Tibial nerve (tissue), 4 donors: ENCODE measurements around the gene FCSK. TPM values are rescaled to one million over a fixed set of nuclear protein-coding genes. Genes with fewer than 3 reads are reported as not detected.

Source experiments
- DNase-seq, 2 donors: peaks; one replicate each; pipeline ENCODE4 v3.0.0-alpha.2; 2019; ENCODE audit warnings: low spot score in 2 of 2
- H3K27ac ChIP-seq, 4 donors: fragments of 200-600 bp; sonication (generic) in 3 of 4; one replicate each; pipeline ENCODE4 v1.5.1; 2017 to 2019; ENCODE audit warnings: mild to moderate bottlenecking in 1 of 4
- H3K27me3 ChIP-seq, 2 donors: fragments of 200-600 bp; sonication (generic) in 1 of 2; one replicate each; pipeline versions ENCODE4 v1.5.1 to v1.6.0; 2017 to 2019
- H3K36me3 ChIP-seq, 3 donors: fragments of 200-600 bp; sonication (generic); one replicate each; pipeline ENCODE4 v1.5.1; 2018 to 2019
- H3K4me1 ChIP-seq, 4 donors: fragments of 200-600 bp; sonication (generic) in 3 of 4; one replicate each; pipeline ENCODE4 v1.5.1; 2017 to 2019
- H3K4me3 ChIP-seq, 4 donors: fragments of 200-600 bp; sonication (generic) in 3 of 4; one replicate each; pipeline ENCODE4 v1.5.1; 2017 to 2019; ENCODE audit warnings: mild to moderate bottlenecking in 1 of 4, moderate library complexity in 1 of 4
- H3K9me3 ChIP-seq, 4 donors: fragments of 200-600 bp; sonication (generic) in 3 of 4; one replicate each; pipeline ENCODE4 v1.5.1; 2017 to 2019
- CTCF ChIP-seq, 5 experiments: fragments of 200-600 bp in 3 of 5; fragments of 450-650 bp in 2 of 5; sonication (generic) in 3 of 5; IDR thresholded peaks; one replicate each; pipeline ENCODE4 v1.5.1; 2016 to 2019; ENCODE audit warnings: antibody characterized with exemption in 5 of 5, mild to moderate bottlenecking in 3 of 5, moderate library complexity in 2 of 5
- EP300 ChIP-seq, 2 donors: sonication (generic); formaldehyde crosslinking; IDR thresholded peaks; one replicate each; pipeline ENCODE4 v1.6.1; 2017; ENCODE audit warnings: antibody characterized with exemption in 2 of 2, mild to moderate bottlenecking in 1 of 2
- POLR2A ChIP-seq, 2 donors: fragments of 450-650 bp; IDR thresholded peaks; one replicate each; pipeline ENCODE4 v1.6.1; 2017; ENCODE audit warnings: antibody characterized with exemption in 2 of 2, mild to moderate bottlenecking in 2 of 2, moderate library complexity in 2 of 2
- WGBS, 2 donors: methylation state at CpG; one replicate each; pipeline ENCODE4 v1.1.5; 2018; 5-methylcytosine and 5-hydroxymethylcytosine counted together
- total RNA-seq, 4 donors: library from RNA; depleted of rRNA; stranded (reverse); fragments of >200 nt; gene quantifications; one replicate each; pipeline ENCODE4 v1.1.0, GENCODE V29; 2016

Gene FCSK
- total RNA-seq, 4 donors from 2014 or later, result 21.3 to 53.1 (median 37.9) TPM

GRCh38 chr16:70482624-70483023, 28.2 kb downstream of the FCSK start:
- TF ChIP-seq CTCF (IDR thresholded peaks at IDR 0.05) (no peak), EP300 (IDR thresholded peaks at IDR 0.05) (no peak), POLR2A (IDR thresholded peaks at IDR 0.05) (no peak)
- Histone ChIP-seq H3K27me3 (no peaks in the 10 kb centered on the region), H3K36me3 (peaks cover 0 to 95% (median 0%) of the 10 kb centered on the region in 3 donors), H3K4me3 (no peak overlapping the region), H3K4me1 (peaks cover 0 to 3% (median 0%) of the 10 kb centered on the region in 4 donors), H3K9me3 (no peaks in the 10 kb centered on the region), H3K27ac (no peak overlapping the region)
- WGBS, 2 donors, result 74 to 81% methylated on average over 5 of the region's 5 CpGs
- DNase-seq, result no peak

- peaks cover 0 to 95% (median 0%) of the 10 kb centered on the region in 3 donors for H3K36me3 ChIP-seq
- no peak overlapping the region for H3K4me3 ChIP-seq
- no peaks in the 10 kb centered on the region for H3K9me3 ChIP-seq
- no peak overlapping the region for H3K27ac ChIP-seq
- WGBS, 2 donors, result 95 to 97% methylated on average over 5 of the region's 5 CpGs
- H3K27me3 ChIP-seq, result no peaks in the 10 kb centered on the region
- H3K4me1 ChIP-seq, result peaks cover 0 to 3% (median 0%) of the 10 kb centered on the region in 4 donors
- no peak for DNase-seq
- no peak for TF ChIP-seq EP300 (IDR thresholded peaks at IDR 0.05)
- TF ChIP-seq CTCF (IDR thresholded peaks at IDR 0.05), result no peak
- no peak for TF ChIP-seq POLR2A (IDR thresholded peaks at IDR 0.05)
These were observed 29.0 kb downstream of the FCSK start for GRCh38 chr16:70483426-70483825.

- Histone ChIP-seq H3K36me3 (peaks cover 0 to 95% (median 0%) of the 10 kb centered on the region in 3 donors), H3K4me1 (no peaks in the 10 kb centered on the region)
These were observed 30.5 kb downstream of the FCSK start for GRCh38 chr16:70484867-70485266.

GRCh38 chr16:70490261-70490660, 35.9 kb downstream of the FCSK start:
- TF ChIP-seq EP300 (IDR thresholded peaks at IDR 0.05), result no peak
- TF ChIP-seq CTCF (IDR thresholded peaks at IDR 0.05), result no peak
- no peak for TF ChIP-seq POLR2A (IDR thresholded peaks at IDR 0.05)
- WGBS, 2 donors, result 77 to 80% methylated on average over 6 of the region's 6 CpGs
- H3K36me3 ChIP-seq, result peaks cover 0 to 94% (median 5%) of the 10 kb centered on the region in 3 donors
- DNase-seq, result no peak
- H3K27ac ChIP-seq, result no peak overlapping the region
- no peak overlapping the region for H3K4me3 ChIP-seq
- no peaks in the 10 kb centered on the region for H3K27me3 ChIP-seq
- no peaks in the 10 kb centered on the region for H3K9me3 ChIP-seq
- H3K4me1 ChIP-seq, result no peaks in the 10 kb centered on the region

More at GRCh38 chr16:70484867-70485266, 30.5 kb downstream of the FCSK start:
- WGBS, 2 donors, result 80 to 84% methylated on average over 2 of the region's 2 CpGs
- no peak for DNase-seq
- H3K4me3 ChIP-seq, result no peak overlapping the region
- no peaks in the 10 kb centered on the region for H3K9me3 ChIP-seq
- H3K27me3 ChIP-seq, result no peaks in the 10 kb centered on the region
- no peak overlapping the region for H3K27ac ChIP-seq
- TF ChIP-seq EP300 (IDR thresholded peaks at IDR 0.05) (no peak), POLR2A (IDR thresholded peaks at IDR 0.05) (no peak), CTCF (IDR thresholded peaks at IDR 0.05) (no peak)

- no peaks in the 10 kb centered on the region for H3K4me1 ChIP-seq
- H3K27ac ChIP-seq, result no peak overlapping the region
- DNase-seq, result no peak
- no peaks in the 10 kb centered on the region for H3K9me3 ChIP-seq
- no peak overlapping the region for H3K4me3 ChIP-seq
- H3K27me3 ChIP-seq, result no peaks in the 10 kb centered on the region
- TF ChIP-seq POLR2A (IDR thresholded peaks at IDR 0.05) (no peak), EP300 (IDR thresholded peaks at IDR 0.05) (no peak), CTCF (IDR thresholded peaks at IDR 0.05) (no peak)
- WGBS, 2 donors, result 87 to 88% methylated on average over 3 of the region's 3 CpGs
- H3K36me3 ChIP-seq, result peaks cover 0 to 95% (median 5%) of the 10 kb centered on the region in 3 donors
These were observed 39.4 kb downstream of the FCSK start for GRCh38 chr16:70493802-70494201.
